ENCODE measurements around the gene OLFML3.

GRCh38 chr1:114023377-114023776, 44.1 kb downstream of the OLFML3 start:
- TF ChIP-seq SIN3A (IDR thresholded peaks at IDR 0.05; ENCODE audit: borderline replicate concordance, insufficient read depth, low read length) = no peak
- no peak for TF ChIP-seq POLR2AphosphoS5 (IDR thresholded peaks at IDR 0.05; ENCODE audit: low read depth, low read length)
- no peak for TF ChIP-seq TAF1 (IDR thresholded peaks at IDR 0.05; ENCODE audit: borderline replicate concordance, insufficient read depth, low read length)
- TF ChIP-seq REST (IDR thresholded peaks at IDR 0.05; ENCODE audit: insufficient read depth in 1 of 2, low read depth in 2 of 2, low read length in 2 of 2) = no peak
- TF ChIP-seq FOXP2 (optimal IDR thresholded peaks at IDR 0.05; ENCODE audit: borderline replicate concordance, extremely low read depth, extremely low read length, insufficient read depth) = no peak

Measured in PFSK-1 (cell line).